ENCODE measurements around the gene SEMA4B. TPM values are rescaled to one million over a fixed set of nuclear protein-coding genes. Genes with fewer than 3 reads are reported as not detected.
"Not testable (repeated sequence)": the region's sequence is repeated elsewhere in the genome, so short reads cannot be mapped to it uniquely, and the experiment has no call there.

SEMA4B gene
- total RNA-seq, 1 donor from 2014 or later: 36.3 TPM

DNA sequence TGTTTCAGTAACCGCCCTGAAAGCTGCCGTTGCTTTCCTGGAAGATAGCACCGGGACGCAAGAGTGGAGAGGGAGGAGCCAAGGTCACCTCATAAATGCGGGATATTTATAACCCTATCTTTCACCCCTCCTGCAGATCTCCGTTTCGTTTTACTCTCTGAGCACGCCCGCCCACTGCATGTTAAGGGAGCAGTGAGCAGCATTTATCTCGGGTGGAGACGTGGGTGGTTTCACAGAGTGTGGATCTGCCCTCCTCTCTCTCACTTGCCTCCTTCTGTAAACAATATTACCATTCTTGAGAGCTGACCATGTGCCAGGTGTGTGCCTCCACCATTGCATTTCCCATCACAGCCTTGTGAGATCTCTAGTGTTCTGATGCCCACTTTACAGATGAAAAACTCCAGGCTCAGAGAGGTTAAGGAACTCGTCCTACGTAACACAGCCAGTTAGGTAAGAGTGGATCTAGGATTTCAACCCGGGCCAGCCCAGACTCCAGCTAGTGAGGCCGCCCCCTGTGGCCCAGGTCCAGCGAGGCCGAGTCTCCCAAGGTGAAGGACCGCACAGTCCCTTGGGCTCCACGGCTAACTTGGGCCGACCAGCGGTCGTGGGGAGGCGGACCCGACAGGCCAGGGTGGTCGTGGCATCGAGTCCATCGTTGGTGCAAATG lies 16.9 kb upstream of the SEMA4B start:
- peak; percentile 49 for DNase-seq

DNA sequence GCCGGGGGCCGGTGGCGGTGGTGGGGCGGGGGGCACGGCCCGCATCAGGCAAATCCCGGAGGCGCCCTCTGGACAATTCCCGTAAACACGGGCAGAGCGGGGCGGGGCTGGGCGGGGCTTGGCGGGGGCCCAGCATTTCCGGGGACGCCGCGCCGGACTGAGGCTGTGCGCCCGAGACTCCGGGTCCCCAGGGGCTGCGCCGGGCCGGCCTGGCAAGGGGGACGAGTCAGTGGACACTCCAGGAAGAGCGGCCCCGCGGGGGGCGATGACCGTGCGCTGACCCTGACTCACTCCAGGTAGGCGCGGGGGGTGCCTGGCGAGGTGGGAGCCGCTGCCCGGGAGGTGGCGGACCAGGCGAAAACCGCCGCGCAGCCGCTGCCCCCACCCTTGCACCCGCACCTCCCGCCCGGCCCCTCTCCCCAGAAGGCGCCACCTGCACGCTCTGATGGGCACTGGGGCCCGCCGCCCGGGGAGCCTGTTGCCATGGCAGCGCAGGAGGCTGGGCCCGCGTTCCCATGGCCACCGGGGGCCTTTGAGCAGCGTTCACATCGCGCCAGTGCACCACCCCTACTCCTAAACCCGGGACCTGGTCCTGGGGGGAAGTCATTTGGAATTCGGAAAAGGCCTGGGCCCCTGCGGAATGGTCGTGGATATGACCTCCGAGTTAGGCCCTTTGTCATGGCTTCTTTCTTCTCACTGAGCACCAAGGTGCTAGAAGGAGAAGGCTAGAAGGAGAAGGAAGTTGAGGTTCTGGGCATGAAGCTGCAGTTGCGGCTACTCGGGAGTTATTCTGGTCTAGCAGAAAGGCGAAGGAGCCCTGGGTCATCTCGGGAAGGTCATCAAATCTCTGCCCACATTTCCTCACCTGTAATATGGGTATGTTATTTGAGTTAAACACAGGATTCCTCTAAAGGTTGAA lies 16.1 kb upstream of the SEMA4B start:
- peak; percentile 59 for DNase-seq

DNA sequence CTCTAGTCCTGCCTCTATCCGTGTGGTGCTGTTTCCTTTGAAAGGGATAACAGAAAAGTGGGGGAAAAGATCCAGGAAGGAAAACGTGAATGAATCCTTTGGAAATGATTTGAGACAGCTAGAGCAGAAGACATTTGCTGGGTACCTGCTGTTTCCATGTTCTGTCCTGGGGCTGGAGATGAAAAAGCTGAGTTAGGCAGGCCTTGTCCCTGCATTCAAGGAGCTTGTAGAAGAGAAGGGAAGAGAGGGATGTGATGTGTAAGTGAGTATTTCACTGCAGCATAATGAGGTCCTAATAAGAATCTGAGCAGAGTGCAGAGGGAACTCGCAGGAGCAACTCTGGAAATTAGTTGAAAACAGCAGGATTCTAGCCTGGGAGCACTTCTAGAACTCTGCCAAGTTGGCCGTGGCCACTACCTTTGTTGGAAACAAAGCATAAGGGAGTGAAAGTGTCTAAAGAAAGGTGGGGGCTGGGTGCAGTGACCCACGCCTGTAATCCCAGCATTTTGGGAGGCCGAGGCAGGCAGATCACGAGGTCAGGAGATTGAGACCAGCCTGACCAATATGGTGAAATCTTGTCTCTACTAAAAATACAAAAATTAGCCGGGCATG lies 13.8 kb upstream of the SEMA4B start:
- DNase-seq: no peak

DNA sequence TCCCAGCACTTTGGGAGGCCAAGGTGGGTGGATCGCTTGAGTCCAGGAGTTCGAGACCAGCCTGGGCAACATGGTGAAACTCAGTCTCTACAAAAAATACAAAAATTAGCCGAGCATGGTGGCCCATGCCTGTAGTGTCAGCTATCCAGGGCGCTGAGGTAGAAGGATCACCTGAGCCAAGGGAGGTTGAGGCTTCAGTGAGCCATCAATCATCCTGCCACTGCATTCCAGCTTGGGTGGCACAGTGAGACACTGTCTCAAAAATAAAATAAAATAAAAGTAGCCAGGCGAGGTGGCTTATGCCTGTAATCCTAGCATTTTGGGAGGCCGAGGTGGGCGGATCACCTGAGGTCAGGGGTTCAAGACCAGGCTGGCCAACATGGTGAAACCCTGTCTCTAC lies 13.1 kb upstream of the SEMA4B start:
- DNase-seq: not testable (repeated sequence)

DNA sequence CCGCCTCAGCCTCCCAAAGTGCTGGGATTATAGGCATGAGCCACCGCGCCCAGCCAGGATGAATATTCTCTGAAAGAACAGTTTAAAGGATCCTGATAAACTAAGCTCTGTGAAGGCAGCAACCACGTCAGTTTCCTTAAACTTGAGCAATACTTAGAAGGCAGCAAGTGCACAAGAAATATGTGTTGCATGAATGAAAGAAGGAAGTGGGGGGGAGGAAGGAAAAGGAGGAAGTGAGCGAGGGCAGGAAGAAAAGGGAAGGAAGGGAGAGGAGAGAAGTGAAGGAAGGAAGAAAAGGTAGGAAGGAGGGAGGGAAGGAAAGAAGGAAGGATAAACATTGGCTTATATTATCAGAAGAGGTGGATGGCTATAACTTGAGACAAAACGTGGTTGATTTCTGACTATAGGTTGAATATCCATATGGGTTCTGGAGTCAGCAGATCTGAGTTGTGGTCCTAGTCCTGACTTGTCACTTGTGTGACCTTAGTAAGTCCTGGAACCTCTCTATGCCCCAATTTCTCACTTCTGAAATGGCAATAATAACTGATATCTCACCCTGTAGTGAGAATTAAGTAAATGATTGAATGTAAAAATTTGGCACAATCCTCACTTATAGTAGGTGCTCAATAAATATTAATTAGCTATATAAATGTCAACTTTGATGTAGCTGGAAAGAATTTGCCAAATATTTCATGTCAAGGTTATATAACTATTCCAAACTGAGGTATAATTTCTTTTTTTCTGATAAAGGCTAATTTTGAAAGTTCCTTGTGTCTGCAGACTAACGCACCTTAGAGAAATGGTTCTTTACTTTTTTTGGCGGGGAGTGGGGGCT lies 12.0 kb upstream of the SEMA4B start:
- DNase-seq: no peak

DNA sequence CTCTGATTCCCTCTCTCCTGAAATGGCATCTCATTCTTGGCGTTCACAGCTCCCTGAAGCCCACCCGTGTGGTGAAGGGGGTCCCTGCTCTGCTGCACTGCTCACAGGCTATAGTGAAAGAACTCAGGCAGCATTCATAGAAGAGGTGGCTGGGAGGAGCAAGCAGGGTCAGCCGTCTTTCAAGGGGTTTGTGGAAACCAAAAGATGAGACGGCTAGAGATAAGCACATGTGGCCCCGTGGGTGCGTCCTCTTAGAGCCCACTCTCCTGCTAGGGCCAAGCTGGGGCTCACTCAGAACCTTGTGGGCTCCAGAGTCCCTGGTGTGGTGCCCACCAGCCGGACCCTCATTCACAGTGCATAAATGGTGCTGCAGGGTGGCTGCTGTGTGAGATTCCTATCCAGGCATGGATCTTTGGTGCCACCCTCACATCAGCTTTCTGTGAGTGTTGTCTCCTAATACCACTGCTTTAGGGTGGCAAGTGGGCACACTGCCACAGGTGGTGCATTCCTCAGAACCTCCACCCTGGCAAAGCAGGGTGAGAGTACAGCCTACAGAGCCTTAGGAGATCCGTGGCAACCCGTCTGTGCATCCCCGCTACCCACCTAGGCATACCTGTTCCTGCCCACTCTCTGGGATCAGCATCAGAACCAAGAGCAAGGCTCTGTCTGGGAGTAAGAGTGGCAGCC lies 11.2 kb upstream of the SEMA4B start:
- DNase-seq: no peak

DNA sequence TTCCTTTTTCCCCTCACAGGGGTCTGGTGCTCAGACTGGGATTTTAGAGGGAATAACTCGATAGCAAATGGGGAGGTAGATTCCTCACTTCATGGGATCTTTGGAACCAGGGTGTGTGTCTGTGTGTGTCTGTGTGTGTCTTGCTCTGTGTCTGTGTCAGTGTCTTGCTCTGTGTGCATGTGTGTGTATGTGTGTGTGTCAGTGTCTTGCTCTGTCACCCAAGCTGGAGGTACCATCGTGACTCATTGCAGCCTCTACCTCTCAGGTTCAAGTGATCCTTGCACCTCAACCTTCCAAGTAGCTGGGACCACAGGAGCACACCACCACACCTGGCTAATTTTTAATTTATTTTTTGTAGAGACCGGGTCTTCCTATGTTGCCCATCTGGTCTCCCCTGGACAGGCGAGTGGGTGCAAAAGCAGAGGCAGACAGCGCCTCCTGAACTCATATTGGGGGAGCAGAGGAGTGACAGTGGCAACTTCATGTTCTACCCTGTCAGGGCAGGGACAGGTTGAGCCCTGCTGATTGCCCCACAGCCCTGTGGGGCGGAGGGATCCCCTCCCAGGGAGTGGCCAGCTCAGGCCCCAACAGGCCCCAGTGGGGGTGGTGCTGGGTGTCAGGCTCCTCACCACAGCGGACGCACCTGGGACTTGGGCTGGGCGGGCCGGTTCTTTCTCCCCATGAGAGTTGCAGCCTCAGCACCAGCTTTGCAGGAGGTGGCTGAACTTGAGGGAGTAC lies 10.4 kb upstream of the SEMA4B start:
- no peak for DNase-seq

DNA sequence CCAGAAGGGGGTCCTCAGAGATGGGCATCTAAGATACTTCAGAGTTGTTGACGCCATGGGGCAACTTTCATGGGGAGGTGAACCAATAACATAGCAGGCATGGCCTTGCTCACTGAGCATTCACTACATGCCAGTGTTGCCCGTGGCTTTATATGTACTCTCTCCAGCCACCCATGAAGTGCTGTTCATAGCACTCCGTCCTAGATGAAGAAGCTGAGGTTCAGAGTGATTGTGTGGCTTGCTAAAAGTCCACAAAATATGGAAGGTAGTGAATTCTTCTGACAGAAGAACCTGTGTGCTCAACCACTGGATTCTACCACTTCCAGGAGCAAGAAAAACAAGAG lies 9.8 kb upstream of the SEMA4B start:
- no peak for DNase-seq

GRCh38 chr15:90191794-90192509 lies 9.2 kb upstream of the SEMA4B start:
- DNase-seq: peak; percentile 82

DNA sequence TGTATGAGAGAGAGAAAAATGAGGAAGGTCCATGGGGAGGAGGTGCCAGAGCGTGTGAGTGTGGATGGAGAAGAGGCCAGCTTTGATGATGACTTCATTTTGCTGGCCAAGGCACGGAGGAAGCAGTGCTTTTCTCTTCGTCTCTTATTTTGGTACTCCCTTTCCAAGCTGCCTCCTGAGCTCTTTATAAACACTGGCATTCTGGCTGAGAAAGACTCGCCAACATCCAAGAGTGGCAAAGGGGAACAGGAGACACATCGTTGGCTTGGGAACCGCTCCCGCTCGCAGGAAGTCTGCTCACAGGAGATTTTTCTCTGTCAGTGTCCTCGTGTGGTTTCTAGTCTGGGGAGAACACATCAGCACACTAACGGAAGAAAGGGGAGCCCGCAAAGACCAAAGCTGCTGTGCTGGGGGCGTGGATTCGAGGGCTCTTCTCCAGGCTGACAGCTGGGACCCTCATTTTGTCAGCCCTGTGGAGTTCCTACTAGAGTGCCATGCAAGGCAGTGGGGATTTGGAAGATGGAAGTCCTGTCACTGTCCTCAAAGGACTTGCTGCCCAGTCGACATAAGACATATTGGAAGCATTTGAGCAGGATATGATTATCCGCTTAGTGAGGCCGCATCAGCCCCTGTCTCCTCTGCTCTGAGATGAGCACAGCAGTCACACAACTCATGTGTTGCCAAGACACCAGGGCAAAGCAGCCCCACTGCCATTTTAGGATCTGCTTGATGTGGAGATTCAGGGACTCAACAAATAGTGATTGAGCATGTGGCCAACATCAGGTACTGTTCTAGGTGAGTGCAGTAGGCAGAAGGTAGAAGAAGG lies 8.0 kb upstream of the SEMA4B start:
- DNase-seq: peak; percentile 33

- no peak for DNase-seq
Measured at GRCh38 chr15:90194655-90195054, 6.5 kb upstream of the SEMA4B start.

GRCh38 chr15:90200534-90201129 lies 498 bp upstream of the SEMA4B start:
- DNase-seq: no peak

GRCh38 chr15:90201944-90202375 lies 830 bp downstream of the SEMA4B start:
- DNase-seq: no peak

- no peak for DNase-seq
Measured at GRCh38 chr15:90202929-90203328, 1.8 kb downstream of the SEMA4B start.

DNA sequence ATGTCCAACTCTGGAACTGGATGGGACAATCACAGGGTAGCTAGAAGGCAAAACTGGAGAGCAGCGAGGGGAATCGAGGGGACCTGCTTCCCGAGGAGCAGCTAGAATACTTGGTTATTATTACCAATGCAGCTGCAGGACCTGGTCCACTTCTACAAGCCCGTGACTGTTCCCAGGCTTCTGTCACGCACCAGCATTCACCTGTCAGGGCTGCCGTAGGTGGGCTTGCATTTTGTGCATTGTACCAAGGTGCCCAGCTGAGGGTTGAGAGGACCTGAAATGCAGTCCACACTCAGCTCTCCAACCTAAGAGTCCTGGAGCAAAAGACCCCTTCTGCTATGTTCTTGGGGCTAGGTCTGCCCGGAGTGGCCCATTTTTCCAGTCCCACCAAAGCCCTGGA lies 2.3 kb downstream of the SEMA4B start:
- DNase-seq: no peak

- no peak for DNase-seq
Measured at GRCh38 chr15:90203922-90204321, 2.8 kb downstream of the SEMA4B start.

GRCh38 chr15:90205050-90205848 lies 4.1 kb downstream of the SEMA4B start:
- DNase-seq: no peak

GRCh38 chr15:90205886-90206285 lies 4.8 kb downstream of the SEMA4B start:
- no peak for DNase-seq
